DOHH2 (cell line): ENCODE data around the gene SALL3.

Source experiments
- H3F3A ChIP-seq: fragments of 200-600 bp; sonication (generic), shearing (Covaris generic); 2 replicates; pipeline ENCODE4 v1.6.0; 2016; ENCODE audit warnings: antibody characterized with exemption, mild to moderate bottlenecking; ENCODE audit not compliant: control insufficient read depth, insufficient read depth
- H3K27ac ChIP-seq: fragments of 200-600 bp; sonication (generic); 2 replicates; pipeline ENCODE4 v1.5.1; 2014; ENCODE audit warnings: low read depth, mild to moderate bottlenecking, low read length, moderate library complexity
- H3K27me3 ChIP-seq: fragments of 200-600 bp; sonication (generic); 2 replicates; pipeline ENCODE4 v1.6.1; 2014; ENCODE audit warnings: mild to moderate bottlenecking, low read length, mixed read lengths; ENCODE audit not compliant: control insufficient read depth
- H3K36me3 ChIP-seq: fragments of 200-600 bp; sonication (generic); 2 replicates; pipeline ENCODE4 v1.6.1; 2014; ENCODE audit warnings: mild to moderate bottlenecking, low read length, moderate library complexity, mixed read lengths; ENCODE audit not compliant: control insufficient read depth
- H3K4me1 ChIP-seq: fragments of 200-600 bp; sonication (generic); 2 replicates; pipeline ENCODE4 v1.6.1; 2014; ENCODE audit warnings: mild to moderate bottlenecking, low read length, mixed read lengths; ENCODE audit not compliant: control insufficient read depth
- H3K4me2 ChIP-seq: fragments of 200-600 bp; sonication (generic); 2 replicates; pipeline ENCODE4 v1.6.0; 2014; ENCODE audit warnings: mild to moderate bottlenecking, low read length, moderate library complexity
- H3K4me3 ChIP-seq: fragments of 200-600 bp; sonication (generic); 2 replicates; pipeline ENCODE4 v1.5.1; 2014; ENCODE audit warnings: mild to moderate bottlenecking, low read length, mixed read lengths
- H3K79me2 ChIP-seq: fragments of 200-600 bp; sonication (generic); 2 replicates; pipeline ENCODE4 v1.6.1; 2014; ENCODE audit warnings: mild to moderate bottlenecking, low read length, mixed read lengths; ENCODE audit not compliant: control insufficient read depth
- H3K9me2 ChIP-seq: fragments of 200-600 bp; sonication (generic); replicated peaks from 2 replicates; pipeline ENCODE4 v1.6.1; 2014; ENCODE audit warnings: mild to moderate bottlenecking, low read length, mixed read lengths; ENCODE audit not compliant: control insufficient read depth
- H3K9me3 ChIP-seq: fragments of 200-600 bp; sonication (generic); 2 replicates; pipeline ENCODE4 v1.6.1; 2014; ENCODE audit warnings: antibody characterized with exemption, low read length, mixed read lengths; ENCODE audit not compliant: control insufficient read depth, insufficient read depth
- H4K20me1 ChIP-seq: fragments of 200-600 bp; sonication (generic); 2 replicates; pipeline ENCODE4 v1.6.0; 2014; ENCODE audit warnings: low read depth, mild to moderate bottlenecking, antibody characterized with exemption, low read length, moderate library complexity; ENCODE audit not compliant: control insufficient read depth, insufficient read depth
- EZH2phosphoT487 ChIP-seq: fragments of 200-600 bp; sonication (generic); IDR thresholded peaks from 2 replicates; pipeline ENCODE4 v1.6.1; 2017; ENCODE audit warnings: borderline replicate concordance, mild to moderate bottlenecking, antibody characterized with exemption, low read length, moderate library complexity, mixed read lengths
- TF ChIP-seq, protein P1 (sequence below): fragments of 200-600 bp; sonication (generic); IDR thresholded peaks from one replicate; pipeline ENCODE4 v1.5.1; 2014; ENCODE audit warnings: antibody characterized with exemption, mild to moderate bottlenecking, low read depth, low read length; ENCODE audit not compliant: poor library complexity, severe bottlenecking

SALL3 gene

DNA sequence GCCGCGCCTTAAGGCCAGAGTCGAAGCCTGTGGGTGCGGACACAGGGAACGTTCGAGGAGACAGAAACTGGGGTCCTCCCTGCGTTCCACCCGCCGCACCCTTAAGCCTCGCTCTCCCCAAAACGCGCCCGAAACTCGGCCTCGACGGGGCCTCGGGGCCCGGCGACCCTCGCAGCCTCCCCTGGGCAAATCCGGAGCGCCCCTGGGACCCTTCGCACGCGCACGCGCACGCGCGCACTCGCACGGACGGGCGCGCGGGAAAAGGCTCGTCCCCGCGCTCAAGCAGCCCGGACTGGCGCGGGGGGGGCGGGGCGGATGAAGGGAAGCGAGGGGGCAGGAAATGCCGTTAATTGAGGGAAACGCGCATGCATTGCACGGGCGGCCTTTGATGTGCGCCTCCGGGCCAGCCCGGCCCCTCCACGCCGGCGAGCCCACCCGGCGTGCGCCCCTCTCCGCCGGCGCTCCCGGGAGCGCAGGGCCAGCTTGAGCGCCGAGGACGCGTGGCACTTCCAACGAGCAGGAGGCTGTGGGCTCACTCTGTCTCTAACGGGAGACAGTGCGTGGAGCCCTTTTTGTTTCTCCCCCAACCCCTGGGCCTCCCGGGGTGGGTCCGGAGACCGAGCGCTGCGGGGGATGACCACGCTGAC lies 5.4 kb upstream of the SALL3 start:
- H3K36me3 ChIP-seq, result no peaks in the 10 kb centered on the region
- no peaks in the 10 kb centered on the region for H3K79me2 ChIP-seq
- no peak overlapping the region for H3K4me2 ChIP-seq
- no peaks in the 10 kb centered on the region for H3K4me1 ChIP-seq
- H3K27me3 ChIP-seq, result no peaks in the 10 kb centered on the region
- no peaks in the 10 kb centered on the region for H3F3A ChIP-seq
- no peak for TF ChIP-seq EZH2phosphoT487
- TF ChIP-seq, protein P1, sequence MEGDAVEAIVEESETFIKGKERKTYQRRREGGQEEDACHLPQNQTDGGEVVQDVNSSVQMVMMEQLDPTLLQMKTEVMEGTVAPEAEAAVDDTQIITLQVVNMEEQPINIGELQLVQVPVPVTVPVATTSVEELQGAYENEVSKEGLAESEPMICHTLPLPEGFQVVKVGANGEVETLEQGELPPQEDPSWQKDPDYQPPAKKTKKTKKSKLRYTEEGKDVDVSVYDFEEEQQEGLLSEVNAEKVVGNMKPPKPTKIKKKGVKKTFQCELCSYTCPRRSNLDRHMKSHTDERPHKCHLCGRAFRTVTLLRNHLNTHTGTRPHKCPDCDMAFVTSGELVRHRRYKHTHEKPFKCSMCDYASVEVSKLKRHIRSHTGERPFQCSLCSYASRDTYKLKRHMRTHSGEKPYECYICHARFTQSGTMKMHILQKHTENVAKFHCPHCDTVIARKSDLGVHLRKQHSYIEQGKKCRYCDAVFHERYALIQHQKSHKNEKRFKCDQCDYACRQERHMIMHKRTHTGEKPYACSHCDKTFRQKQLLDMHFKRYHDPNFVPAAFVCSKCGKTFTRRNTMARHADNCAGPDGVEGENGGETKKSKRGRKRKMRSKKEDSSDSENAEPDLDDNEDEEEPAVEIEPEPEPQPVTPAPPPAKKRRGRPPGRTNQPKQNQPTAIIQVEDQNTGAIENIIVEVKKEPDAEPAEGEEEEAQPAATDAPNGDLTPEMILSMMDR, result no peak
- H3K9me2 ChIP-seq, result no peaks in the 10 kb centered on the region
- no peak overlapping the region for H3K4me3 ChIP-seq
- H4K20me1 ChIP-seq, result no peaks in the 10 kb centered on the region
- H3K27ac ChIP-seq, result no peak overlapping the region
- H3K9me3 ChIP-seq, result peaks cover 10% of the 10 kb centered on the region; the same call in 1 of the 2 replicates

DNA sequence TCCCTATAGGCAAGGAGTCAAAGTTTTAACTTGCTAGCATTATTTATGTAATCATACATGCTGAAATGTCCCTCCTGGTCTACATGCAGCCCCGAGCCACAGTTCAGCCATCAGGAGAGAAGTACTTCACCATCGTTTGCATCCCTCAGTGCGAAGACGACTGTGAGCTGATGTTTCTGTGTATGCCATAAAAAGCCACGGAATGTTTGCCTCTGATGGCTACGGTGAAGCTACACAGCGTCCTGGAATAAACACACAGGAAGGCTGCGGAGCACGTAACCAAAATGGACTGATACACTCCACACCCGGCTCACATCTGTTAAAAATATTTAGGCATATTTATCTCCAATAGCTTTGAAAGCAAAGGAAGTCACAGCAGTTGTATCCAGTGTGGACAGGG lies 4.3 kb upstream of the SALL3 start:
- Histone ChIP-seq H3K9me2 (no peaks in the 10 kb centered on the region), H3F3A (no peaks in the 10 kb centered on the region), H3K79me2 (no peaks in the 10 kb centered on the region), H3K36me3 (no peaks in the 10 kb centered on the region), H3K27me3 (no peaks in the 10 kb centered on the region), H3K4me3 (no peak overlapping the region), H3K9me3 (peaks cover 10% of the 10 kb centered on the region; the same call in 1 of the 2 replicates), H4K20me1 (no peaks in the 10 kb centered on the region), H3K27ac (no peak overlapping the region), H3K4me1 (no peaks in the 10 kb centered on the region), H3K4me2 (no peak overlapping the region)
- TF ChIP-seq EZH2phosphoT487, result no peak
- TF ChIP-seq, protein P1, result no peak

DNA sequence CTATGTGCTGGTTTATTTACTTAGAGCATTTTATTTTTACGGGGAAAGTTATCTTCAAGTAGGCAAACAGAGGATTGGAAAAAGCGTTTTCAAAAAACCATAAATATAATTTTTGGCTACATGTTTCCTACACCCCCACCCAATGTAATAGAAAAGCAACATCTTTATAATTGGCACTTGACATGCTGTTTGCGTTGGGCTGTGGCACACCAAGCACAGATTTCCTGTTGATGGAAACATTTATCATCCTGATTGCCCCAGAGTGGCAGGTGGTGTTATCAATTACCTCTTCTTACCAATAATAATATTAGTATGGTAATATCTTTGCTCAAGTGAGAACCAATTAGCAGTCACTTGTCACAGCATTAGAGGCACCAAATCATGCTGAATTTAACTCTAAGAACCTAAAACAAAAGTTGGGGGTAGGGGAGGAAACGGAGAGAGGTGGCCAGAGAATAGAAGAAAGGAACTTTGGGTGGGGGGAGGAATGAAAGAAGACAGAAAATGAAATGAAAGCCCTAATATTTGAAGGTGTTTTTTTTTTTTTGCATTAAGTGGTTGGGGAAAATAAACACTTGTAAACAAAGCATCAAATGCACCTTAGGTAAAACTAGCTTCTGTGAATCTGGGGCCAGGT lies 3.8 kb upstream of the SALL3 start:
- H3K4me1 ChIP-seq, result no peaks in the 10 kb centered on the region
- no peaks in the 10 kb centered on the region for H4K20me1 ChIP-seq
- H3K4me2 ChIP-seq, result no peak overlapping the region
- no peak overlapping the region for H3K4me3 ChIP-seq
- H3K27me3 ChIP-seq, result no peaks in the 10 kb centered on the region
- H3K27ac ChIP-seq, result no peak overlapping the region
- no peaks in the 10 kb centered on the region for H3K9me2 ChIP-seq
- TF ChIP-seq, protein P1, result no peak
- TF ChIP-seq EZH2phosphoT487, result no peak
- H3K36me3 ChIP-seq, result no peaks in the 10 kb centered on the region
- no peaks in the 10 kb centered on the region for H3K79me2 ChIP-seq
- no peaks in the 10 kb centered on the region for H3F3A ChIP-seq
- peaks cover 10% of the 10 kb centered on the region; the same call in 1 of the 2 replicates for H3K9me3 ChIP-seq
